Measurements from ENCODE around the gene CALML5. TPM values are rescaled to one million over a fixed set of nuclear protein-coding genes. Genes with fewer than 3 reads are reported as not detected.
A peak's percentile ranks its signal among the peaks of the same experiment; 100 is the strongest.

The CALML5 gene
- total and polyA plus RNA-seq, 9 of the 15 experiments (the other 6 are each of a cell fraction or from before 2014, with no cell fraction given): not detected

- Histone ChIP-seq H3K36me3 (ENCODE audit: control insufficient read depth, insufficient read depth, low read length) (peaks cover 38% of the 10 kb centered on the region; the same call in 2 of the 3 replicates), H3K9me3 (replicated peaks; ENCODE audit: control insufficient read depth, insufficient read depth, low read depth, low read length) (peaks cover 7% of the 10 kb centered on the region), H4K20me1 (replicated peaks; ENCODE audit: control insufficient read depth, insufficient read depth, low read length) (no peaks in the 10 kb centered on the region), H3K9me1 (ENCODE audit: control insufficient read depth, insufficient read depth, low read length) (no peaks in the 10 kb centered on the region), H3K4me2 (ENCODE audit: insufficient read depth, low read length) (no peak overlapping the region), H3K79me2 (ENCODE audit: control insufficient read depth, insufficient read depth, low read length) (peaks cover 93% of the 10 kb centered on the region), H3K27me3 (ENCODE audit: control insufficient read depth in 2 of 2, insufficient read depth in 2 of 2, low read length in 2 of 2) (no peaks in the 10 kb centered on the region), H3K27ac (ENCODE audit: extremely low read depth, low read depth, low read length) (no peak overlapping the region; the same call in 2 of the 3 replicates), H3K9ac (ENCODE audit: insufficient read depth in 1 of 2, low read depth in 2 of 2, low read length in 2 of 2) (peak overlapping the region in 1 of 2 experiments; percentile 86; a peak in 2 of 4 replicates), H3K4me3 (no peak overlapping the region), H3K4me1 (replicated peaks in 1 of 2; ENCODE audit: control insufficient read depth in 2 of 2, insufficient read depth in 2 of 2, low read length in 2 of 2) (peaks cover 36 to 42% of the 10 kb centered on the region in 2 experiments), H2AFZ (ENCODE audit: low read depth, low read length) (no peak overlapping the region)
- CTCF ChIA-PET (ENCODE audit: low intra/inter-chr PET ratio): no interaction called here
- ATAC-seq: no peak
- in situ Hi-C loops (cut with MboI): no loop called here
- intact Hi-C loops (cut with micrococcal nuclease): no loop called here
- DNase-seq (ENCODE audit: extremely low read depth in 1 of 4, low spot score in 3 of 4): no peak
- 90% methylated on average over 14 of the region's 15 CpGs for WGBS (ENCODE audit: insufficient coverage, low coverage, missing lambda C conversion rate)
- no TSS peak for BruUV-seq (replicated peaks)
- POLR2A ChIA-PET: interaction anchor here (1.3 to 2.0 kb wide), 3 partner anchors 10 to 15 kb away, joined by 4 to 10 read pairs (median 4); no protein-coding TSS in a partner anchor
- no peak for FAIRE-seq
- no peak for TF ChIP-seq NFIC (IDR thresholded peaks at IDR 0.05)
- no peak for TF ChIP-seq E4F1 (CRISPR knock-in tag; IDR thresholded peaks at IDR 0.05; ENCODE audit: borderline replicate concordance)
- no peak for TF ChIP-seq DLX4 (CRISPR knock-in tag; IDR thresholded peaks at IDR 0.05)
- TF ChIP-seq KLF13 (tag; IDR thresholded peaks at IDR 0.05; ENCODE audit: borderline replicate concordance, low read depth): no peak
- TF ChIP-seq USF2 (CRISPR knock-in tag; IDR thresholded peaks at IDR 0.05): no peak
- no peak for TF ChIP-seq ZNF311 (CRISPR knock-in tag; IDR thresholded peaks at IDR 0.05)
- no peak for TF ChIP-seq ARNT (IDR thresholded peaks at IDR 0.05)
- no peak for TF ChIP-seq NR2C2 (CRISPR knock-in tag; IDR thresholded peaks at IDR 0.05)
- no peak for TF ChIP-seq NR2C2 (tag; IDR thresholded peaks at IDR 0.05)
- TF ChIP-seq ZNF282 (CRISPR knock-in tag; IDR thresholded peaks at IDR 0.05): no peak
- TF ChIP-seq ZNF184 (CRISPR knock-in tag; IDR thresholded peaks at IDR 0.05): no peak
- TF ChIP-seq SFPQ (IDR thresholded peaks at IDR 0.05; ENCODE audit: low read depth, low read length): no peak
- no peak for TF ChIP-seq RAD21 (CRISPR knock-in tag; conservative IDR thresholded peaks at IDR 0.05 in 1 of 2, IDR thresholded peaks at IDR 0.05 in 1 of 2)
- TF ChIP-seq KDM2B (CRISPR knock-in tag; IDR thresholded peaks at IDR 0.05): no peak
- no peak for TF ChIP-seq EWSR1 (IDR thresholded peaks at IDR 0.05; ENCODE audit: borderline replicate concordance, low read depth, partially characterized antibody)
- no peak for TF ChIP-seq ZNF76 (CRISPR knock-in tag; IDR thresholded peaks at IDR 0.05; ENCODE audit: borderline replicate concordance)
These were observed 29.9 kb downstream of the CALML5 start for GRCh38 chr10:5469353-5470061.
